Activated naive CD8-positive, alpha-beta T cell (primary cell): ENCODE data around the gene ZNF385C.
A peak's percentile ranks its signal among the peaks of the same experiment; 100 is the strongest.
"Not testable (repeated sequence)": the region's sequence is repeated elsewhere in the genome, so short reads cannot be mapped to it uniquely, and the experiment has no call there.

Source experiments
- H3K27ac Mint-ChIP-seq: one replicate; pipeline ENCODE4 v1.8.0; 2021; ENCODE audit warnings: mixed read lengths
- H3K27me3 Mint-ChIP-seq: one replicate; pipeline ENCODE4 v1.8.0; 2021; ENCODE audit warnings: mixed read lengths
- H3K36me3 Mint-ChIP-seq: one replicate; pipeline ENCODE4 v1.8.0; 2021; ENCODE audit warnings: mixed read lengths
- H3K4me1 Mint-ChIP-seq: one replicate; pipeline ENCODE4 v1.8.0; 2021; ENCODE audit warnings: low read depth, mixed read lengths
- H3K4me3 Mint-ChIP-seq: one replicate; pipeline ENCODE4 v1.8.0; 2021; ENCODE audit warnings: mild to moderate bottlenecking, mixed read lengths
- H3K9me3 Mint-ChIP-seq: one replicate; pipeline ENCODE4 v1.8.0; 2021; ENCODE audit warnings: low read depth, mixed read lengths

ZNF385C gene

DNA sequence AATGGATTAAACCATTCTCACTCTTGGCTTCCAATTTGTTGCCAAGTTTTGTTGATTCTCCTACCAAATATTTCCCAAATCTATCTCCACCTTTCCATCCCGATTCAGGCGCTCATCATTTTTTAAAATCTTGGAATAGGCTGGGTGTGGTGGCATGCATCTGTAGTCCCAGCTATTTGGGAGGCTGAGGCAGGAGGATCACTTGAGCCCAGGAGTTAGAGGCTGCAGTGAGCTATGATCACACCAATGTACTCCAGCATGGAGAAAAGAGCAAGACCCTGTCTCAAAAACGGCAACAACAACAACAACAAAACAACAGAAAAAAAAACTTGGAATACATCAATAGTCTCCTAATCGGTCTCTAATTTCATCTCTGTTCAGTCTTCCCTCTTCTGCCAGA is 79.3 kb downstream of the ZNF385C start:
- H3K36me3 Mint-ChIP-seq, result peaks cover 2% of the 10 kb centered on the region
- peaks cover 48% of the 10 kb centered on the region for H3K4me1 Mint-ChIP-seq
- no peaks in the 10 kb centered on the region for H3K9me3 Mint-ChIP-seq
- peak overlapping the region; percentile 69 for H3K27ac Mint-ChIP-seq
- H3K4me3 Mint-ChIP-seq, result peak overlapping the region; percentile 43
- no peaks in the 10 kb centered on the region for H3K27me3 Mint-ChIP-seq

DNA sequence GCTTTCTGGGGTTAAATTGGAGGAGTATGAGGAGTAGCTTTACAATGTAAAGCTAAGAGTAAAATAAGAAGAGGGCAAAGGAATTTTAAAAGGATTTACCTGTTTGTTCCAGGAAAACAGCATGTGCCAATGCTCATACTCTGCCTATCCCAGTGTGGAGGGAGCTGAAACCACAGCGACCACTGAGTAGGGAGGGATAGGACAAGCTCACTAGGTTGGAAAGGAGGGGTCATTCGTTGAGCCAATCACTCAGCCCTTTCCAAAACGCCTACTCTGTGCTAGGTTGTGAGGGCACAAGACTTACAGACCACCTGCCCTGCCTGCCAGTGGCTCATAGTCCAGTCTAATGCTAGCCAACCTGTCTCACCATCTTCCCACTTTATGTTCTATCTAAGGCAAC is 79.9 kb downstream of the ZNF385C start:
- Mint-ChIP-seq H3K4me3 (peak overlapping the region; percentile 99), H3K9me3 (no peaks in the 10 kb centered on the region), H3K27me3 (no peaks in the 10 kb centered on the region), H3K36me3 (peaks cover 2% of the 10 kb centered on the region), H3K4me1 (peaks cover 52% of the 10 kb centered on the region), H3K27ac (peak overlapping the region; percentile 93)

DNA sequence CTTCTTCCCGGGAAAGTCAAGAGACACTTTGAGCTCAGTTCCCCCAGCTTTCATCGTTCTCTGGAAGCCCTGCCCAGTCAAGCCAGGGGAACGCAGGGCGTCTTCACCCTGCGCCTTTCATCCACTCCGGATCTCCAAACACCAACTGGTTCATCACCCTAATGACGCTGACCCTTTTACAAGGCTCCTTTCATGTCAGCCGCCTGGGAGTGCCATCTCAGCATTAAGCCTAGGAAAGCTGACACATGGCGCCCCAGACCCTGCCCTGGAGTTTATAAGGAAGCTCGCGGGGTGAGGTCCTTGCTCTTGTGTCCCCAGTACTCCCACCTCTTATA is 80.4 kb downstream of the ZNF385C start:
- H3K4me3 Mint-ChIP-seq, result peak overlapping the region; percentile 99
- H3K4me1 Mint-ChIP-seq, result peaks cover 56% of the 10 kb centered on the region
- H3K9me3 Mint-ChIP-seq, result no peaks in the 10 kb centered on the region
- peaks cover 2% of the 10 kb centered on the region for H3K36me3 Mint-ChIP-seq
- no peaks in the 10 kb centered on the region for H3K27me3 Mint-ChIP-seq
- H3K27ac Mint-ChIP-seq, result peak overlapping the region; percentile 93

DNA sequence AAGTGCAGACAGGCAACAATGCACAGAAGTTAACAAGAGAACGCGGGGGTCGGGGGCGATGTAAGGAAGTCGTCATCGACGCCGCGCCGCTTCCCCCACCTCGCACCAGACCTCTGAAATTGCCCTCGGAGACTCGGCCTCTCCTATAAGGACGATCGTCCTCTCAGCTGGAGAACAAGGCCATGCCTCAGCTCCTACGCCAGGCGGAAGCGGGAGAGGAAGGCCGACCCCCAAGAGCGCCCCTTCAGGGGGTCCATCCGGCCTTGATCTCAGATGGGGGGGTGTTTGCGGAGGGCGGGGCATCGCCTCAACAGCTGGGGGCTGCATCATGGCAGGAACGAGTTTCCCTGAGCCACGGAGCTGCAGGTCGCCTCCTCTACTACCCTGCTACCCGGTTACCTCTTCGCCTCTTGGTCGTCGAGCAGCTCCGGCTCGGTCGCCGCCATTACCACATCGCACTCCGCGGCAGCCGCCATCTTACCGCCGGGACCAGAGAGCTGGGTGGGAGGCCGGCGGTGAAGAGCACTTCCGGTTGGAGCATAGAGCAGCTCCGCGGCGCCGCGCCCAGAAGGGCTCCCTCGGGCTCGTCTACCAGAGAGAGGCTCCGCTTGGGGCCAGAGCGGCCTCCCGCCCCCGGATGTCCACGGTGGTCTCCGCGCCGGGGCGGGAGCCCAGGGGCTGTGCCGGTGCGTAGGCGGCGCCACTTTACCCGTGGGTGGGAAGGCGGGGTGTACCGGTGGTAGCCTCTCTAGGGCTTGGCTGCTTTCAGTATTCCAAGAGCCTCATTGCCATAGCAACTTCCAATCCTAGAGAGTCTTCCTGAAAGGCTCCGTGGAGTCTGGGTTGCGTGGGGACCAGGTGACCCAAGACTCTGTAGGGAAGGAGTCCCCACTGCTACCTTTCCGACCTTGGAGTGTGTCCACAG is 81.1 kb downstream of the ZNF385C start, which contains the start of gene DNAJC7:
Gene DNAJC7, minus strand, starts transcription at position 499 of the 925 bp plus-strand sequence. Its CDS starts 23 bp downstream, at position 476.
- H3K4me3 Mint-ChIP-seq, result peak within 1 kb of the TSS; percentile 99
- H3K4me1 Mint-ChIP-seq, result peaks cover 60% of the 10 kb centered on the region
- H3K27ac Mint-ChIP-seq, result peak within 1 kb of the TSS; percentile 100
- no peaks in the 10 kb centered on the region for H3K27me3 Mint-ChIP-seq
- peaks cover under 1% of the 10 kb centered on the region for H3K36me3 Mint-ChIP-seq
- H3K9me3 Mint-ChIP-seq, result no peaks in the 10 kb centered on the region

DNA sequence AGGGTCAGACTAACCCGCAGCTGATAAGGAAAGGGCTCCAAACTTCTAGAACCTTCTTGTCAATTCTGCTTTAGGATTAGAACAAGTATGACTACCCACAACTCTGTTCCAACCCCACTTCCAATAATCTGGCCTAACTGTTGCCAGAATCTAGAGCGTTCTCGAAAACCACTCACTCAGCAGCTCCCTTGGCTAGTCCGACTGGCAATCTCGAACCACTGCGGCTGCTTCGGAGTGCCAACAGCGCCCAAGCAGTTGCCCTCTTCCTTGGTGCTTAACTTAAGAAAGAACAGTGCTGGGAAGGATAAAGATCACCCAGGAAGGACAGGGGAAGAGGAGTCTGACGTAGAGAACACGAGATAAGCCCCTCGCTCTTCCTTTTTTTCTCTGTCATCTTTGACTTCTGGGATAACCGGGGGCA is 81.9 kb downstream of the ZNF385C start:
- Mint-ChIP-seq H3K36me3 (no peaks in the 10 kb centered on the region), H3K4me3 (peak overlapping the region; percentile 99), H3K4me1 (peaks cover 63% of the 10 kb centered on the region), H3K9me3 (no peaks in the 10 kb centered on the region), H3K27me3 (no peaks in the 10 kb centered on the region), H3K27ac (peak overlapping the region; percentile 100)

DNA sequence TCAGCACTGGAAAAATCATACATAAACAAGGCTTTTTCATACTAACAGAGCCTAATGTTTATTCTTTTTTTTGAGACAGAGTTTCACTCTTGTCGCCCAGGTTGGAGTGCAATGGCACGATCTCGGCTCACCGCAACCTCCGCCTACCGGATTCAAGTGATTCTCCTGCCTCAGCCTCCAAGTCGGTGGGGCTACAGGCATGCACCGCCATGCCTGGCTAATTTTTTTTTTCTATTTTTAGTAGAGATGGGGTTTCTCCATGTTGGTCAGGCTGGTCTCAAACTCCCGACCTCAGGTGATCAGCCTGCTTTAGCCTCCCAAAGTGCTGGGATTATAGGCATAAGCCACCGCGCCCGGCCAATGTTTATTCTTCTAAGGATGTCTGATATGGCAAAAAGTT is 84.5 kb downstream of the ZNF385C start:
- peaks cover 65% of the 10 kb centered on the region for H3K4me1 Mint-ChIP-seq
- not testable (repeated sequence) for H3K4me3 Mint-ChIP-seq, H3K36me3 Mint-ChIP-seq, H3K9me3 Mint-ChIP-seq, H3K27me3 Mint-ChIP-seq
- H3K27ac Mint-ChIP-seq, result peak overlapping the region; percentile 68

DNA sequence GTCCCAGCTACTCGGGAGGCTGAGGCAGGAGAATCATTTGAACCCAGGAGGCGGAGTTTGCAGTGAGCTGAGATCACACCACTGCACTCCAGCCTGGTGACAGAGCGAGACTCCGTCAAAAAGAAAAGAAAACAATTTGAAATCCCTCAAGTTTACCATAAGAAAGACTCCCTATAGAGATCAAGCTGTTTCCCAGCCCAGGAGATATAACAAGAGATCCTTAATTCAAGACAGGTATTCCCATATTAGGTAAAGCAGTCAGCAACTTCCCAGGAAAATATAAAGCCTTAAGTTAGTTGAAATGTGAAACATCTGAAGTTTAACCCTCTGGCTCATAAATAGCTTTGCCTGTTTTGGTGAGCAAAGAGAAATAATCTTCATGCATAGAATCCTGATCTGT is 85.9 kb downstream of the ZNF385C start:
- not testable (repeated sequence) for H3K27me3 Mint-ChIP-seq, H3K27ac Mint-ChIP-seq, H3K9me3 Mint-ChIP-seq, H3K36me3 Mint-ChIP-seq, H3K4me3 Mint-ChIP-seq
- H3K4me1 Mint-ChIP-seq, result peaks cover 56% of the 10 kb centered on the region

DNA sequence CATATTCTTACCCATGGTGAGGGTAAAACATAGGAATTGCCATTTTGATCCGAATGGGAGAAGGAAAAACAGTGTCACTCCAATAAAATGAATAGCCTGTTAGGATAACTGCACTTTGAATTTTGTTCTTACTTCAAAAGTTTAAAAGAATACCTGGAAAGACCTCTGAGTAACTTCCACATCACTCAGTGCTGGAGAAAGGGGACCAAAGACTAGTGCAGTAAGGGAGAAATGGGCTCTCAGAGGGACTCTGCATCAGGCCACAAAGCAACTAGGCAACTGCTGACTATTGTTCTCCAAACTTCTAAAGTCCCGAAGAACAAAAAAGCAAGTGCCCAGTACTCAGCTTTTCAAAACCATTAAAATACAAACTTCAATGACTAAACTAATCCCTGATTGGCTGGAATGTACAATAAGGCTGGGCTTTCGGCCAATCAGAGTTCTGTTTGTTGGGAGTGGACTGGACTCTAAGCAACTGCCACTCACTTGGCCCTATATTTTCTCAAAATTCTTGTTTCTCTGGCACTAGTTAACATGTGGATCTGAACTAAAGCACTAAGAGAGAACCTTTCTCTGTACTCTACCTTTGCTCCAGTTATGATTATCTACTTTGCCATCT is 87.3 kb downstream of the ZNF385C start:
- H3K4me3 Mint-ChIP-seq, result no peak overlapping the region
- no peaks in the 10 kb centered on the region for H3K9me3 Mint-ChIP-seq
- H3K27me3 Mint-ChIP-seq, result no peaks in the 10 kb centered on the region
- H3K36me3 Mint-ChIP-seq, result peaks cover 2% of the 10 kb centered on the region
- H3K4me1 Mint-ChIP-seq, result peaks cover 56% of the 10 kb centered on the region
- peak overlapping the region; percentile 38 for H3K27ac Mint-ChIP-seq

DNA sequence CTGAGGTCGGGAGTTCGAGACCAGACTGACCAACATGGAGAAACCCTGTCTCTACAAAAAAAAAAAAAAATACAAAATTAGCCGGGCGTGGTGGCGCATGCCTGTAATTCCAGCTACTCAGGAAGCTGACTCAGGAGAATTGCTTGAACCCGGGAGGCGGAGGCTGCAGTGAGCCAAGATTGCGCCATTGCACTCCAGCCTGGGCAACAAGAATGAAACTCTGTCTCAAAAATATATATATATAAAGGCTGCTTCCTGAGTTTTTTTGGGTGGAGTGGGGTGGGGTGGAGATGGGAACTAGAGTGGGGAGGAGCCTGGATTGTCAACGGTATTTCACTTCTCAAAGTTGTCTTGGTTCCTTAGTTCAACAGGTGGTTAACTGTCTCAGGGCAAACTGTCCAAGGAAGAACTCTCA is 88.0 kb downstream of the ZNF385C start:
- H3K36me3 Mint-ChIP-seq, H3K27me3 Mint-ChIP-seq, H3K27ac Mint-ChIP-seq, H3K9me3 Mint-ChIP-seq, H3K4me3 Mint-ChIP-seq: not testable (repeated sequence)
- peaks cover 52% of the 10 kb centered on the region for H3K4me1 Mint-ChIP-seq

DNA sequence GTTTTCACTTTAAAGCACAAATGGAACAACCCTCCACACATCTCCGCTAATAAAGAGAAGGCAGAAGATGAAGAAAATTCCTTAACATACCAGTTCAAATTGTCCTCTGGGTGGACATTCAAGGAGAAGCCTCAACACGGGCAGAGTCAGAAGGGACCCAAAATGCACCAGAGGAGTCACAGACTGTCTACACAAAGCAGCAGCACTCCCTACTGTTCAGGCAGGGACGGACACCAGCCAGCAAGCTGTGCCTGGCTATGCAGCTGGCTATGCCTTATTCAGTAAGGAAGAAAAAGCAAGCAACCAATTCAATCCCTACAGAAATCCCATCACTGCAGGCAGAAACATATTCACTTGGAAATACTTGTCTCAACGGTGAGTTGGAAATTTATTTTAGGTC is 89.1 kb downstream of the ZNF385C start:
- peak overlapping the region; percentile 28 for H3K27ac Mint-ChIP-seq
- peaks cover 58% of the 10 kb centered on the region for H3K4me1 Mint-ChIP-seq
- no peak overlapping the region for H3K4me3 Mint-ChIP-seq
- H3K36me3 Mint-ChIP-seq, result peaks cover 2% of the 10 kb centered on the region
- no peaks in the 10 kb centered on the region for H3K27me3 Mint-ChIP-seq
- H3K9me3 Mint-ChIP-seq, result no peaks in the 10 kb centered on the region

DNA sequence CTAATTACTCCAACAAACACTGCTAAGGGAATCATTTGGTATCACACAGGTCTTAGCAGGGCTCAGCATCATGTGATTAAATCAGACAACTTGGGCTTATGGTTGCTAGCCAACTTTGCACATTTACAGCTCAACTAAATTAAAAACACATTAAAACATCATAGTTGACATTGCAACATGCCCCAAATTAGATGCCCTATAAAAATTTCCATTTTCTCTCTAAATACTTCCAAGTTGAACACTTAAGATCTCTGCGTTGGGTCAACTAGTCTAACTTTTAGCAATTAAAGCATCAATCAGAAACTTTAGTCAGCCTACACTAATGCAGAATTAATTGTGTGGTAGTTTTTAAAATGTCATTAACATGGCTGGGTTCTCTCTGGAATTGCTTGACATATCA is 93.1 kb downstream of the ZNF385C start:
- Mint-ChIP-seq H3K9me3 (no peaks in the 10 kb centered on the region), H3K27me3 (no peaks in the 10 kb centered on the region), H3K36me3 (peaks cover 2% of the 10 kb centered on the region), H3K4me1 (peaks cover 33% of the 10 kb centered on the region), H3K4me3 (no peak overlapping the region), H3K27ac (peak overlapping the region; percentile 19)

DNA sequence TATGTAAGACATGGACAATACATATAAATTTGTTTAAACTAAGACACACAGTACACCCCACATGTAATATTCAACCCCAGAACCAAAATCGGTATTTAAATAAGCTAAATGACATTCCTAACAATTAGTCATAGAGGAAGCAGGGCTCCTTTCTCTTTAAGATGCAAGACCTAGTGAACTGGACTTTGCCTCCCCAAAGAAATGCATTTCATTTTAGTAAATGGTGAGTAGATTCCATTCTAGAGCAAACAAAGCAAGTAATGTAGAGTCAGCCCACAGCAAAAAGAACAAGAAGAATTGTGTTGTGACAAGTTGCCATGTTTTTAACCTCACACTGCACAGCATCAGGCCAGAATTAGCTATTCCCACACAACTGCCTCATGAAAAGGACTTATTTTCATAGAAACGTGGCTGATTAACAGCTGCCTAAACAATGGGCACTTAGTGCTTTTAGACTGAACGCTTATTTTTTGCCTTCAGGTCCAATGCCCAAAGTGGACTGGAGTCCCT is 95.4 kb downstream of the ZNF385C start:
- Mint-ChIP-seq H3K4me1 (peaks cover 21% of the 10 kb centered on the region), H3K36me3 (no peaks in the 10 kb centered on the region), H3K27ac (peak overlapping the region; percentile 25), H3K4me3 (no peak overlapping the region), H3K9me3 (no peaks in the 10 kb centered on the region), H3K27me3 (no peaks in the 10 kb centered on the region)

DNA sequence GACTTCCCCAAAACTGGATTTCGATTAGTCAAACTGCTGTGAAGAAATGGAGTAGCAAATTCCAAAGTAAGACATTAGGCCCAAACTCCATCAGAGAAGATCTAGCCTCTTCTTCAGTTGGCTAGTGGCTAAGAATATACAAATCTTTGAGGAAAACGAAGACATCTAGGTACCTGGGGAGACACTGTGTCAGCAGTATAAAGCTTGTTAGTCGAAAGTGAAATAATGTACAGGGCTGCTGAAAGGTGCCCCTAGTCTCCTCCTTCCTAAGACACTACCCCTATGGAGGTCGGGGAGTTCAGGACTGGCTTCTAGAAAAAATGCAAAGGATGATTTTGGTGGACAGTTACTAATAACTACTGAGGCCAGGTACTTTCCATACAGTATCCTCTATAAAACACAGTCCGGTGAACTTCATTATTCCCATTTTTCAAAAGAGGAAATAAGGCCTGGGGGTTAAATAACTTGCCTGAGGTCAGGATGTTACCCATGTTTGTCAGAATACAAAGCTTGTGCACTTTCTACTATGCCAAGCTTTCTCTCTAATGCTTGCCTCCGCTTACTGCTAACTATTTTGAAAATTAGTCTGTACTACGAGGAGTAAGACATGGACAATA is 96.0 kb downstream of the ZNF385C start:
- Mint-ChIP-seq H3K27ac (no peak overlapping the region), H3K4me3 (no peak overlapping the region), H3K4me1 (peaks cover 20% of the 10 kb centered on the region), H3K9me3 (no peaks in the 10 kb centered on the region), H3K36me3 (no peaks in the 10 kb centered on the region), H3K27me3 (no peaks in the 10 kb centered on the region)

DNA sequence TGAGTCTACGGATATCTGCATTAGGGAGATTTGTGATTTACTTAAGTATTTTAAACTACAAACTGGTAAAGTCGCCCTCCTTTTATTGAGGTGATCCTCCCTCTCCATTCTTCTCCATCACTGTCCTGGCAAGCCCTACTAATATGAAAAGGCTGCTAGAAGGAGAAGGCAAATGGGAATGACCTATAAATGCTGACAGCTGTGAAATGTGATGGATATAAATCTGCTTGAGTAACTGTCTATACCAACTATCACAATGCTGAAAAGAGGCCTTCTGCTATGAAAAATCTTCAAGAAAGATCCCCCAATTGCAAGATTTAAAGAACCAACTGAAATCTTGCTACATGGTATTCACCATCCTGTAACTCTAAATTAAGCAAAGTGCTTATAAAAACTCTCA is 96.5 kb downstream of the ZNF385C start:
- Mint-ChIP-seq H3K27ac (no peak overlapping the region), H3K27me3 (no peaks in the 10 kb centered on the region), H3K4me3 (no peak overlapping the region), H3K4me1 (peaks cover 20% of the 10 kb centered on the region), H3K9me3 (no peaks in the 10 kb centered on the region), H3K36me3 (no peaks in the 10 kb centered on the region)
